ENCODE measurements around the gene FILIP1L.

Gene FILIP1L

GRCh38 chr3:100140976-100141375, 26.7 kb upstream of the FILIP1L start:
- no peak for TF ChIP-seq CTCF (IDR thresholded peaks at IDR 0.05; ENCODE audit: insufficient read depth, low read length, poor library complexity, severe bottlenecking)
- no peak for DNase-seq (ENCODE audit: extremely low read depth, insufficient read length)
- no peak overlapping the region for H3K4me3 ChIP-seq (replicated peaks; ENCODE audit: low read depth, low read length)
- H3K27me3 ChIP-seq (replicated peaks; ENCODE audit: control insufficient read depth, insufficient read depth, low read length) = no peaks in the 10 kb centered on the region
- no peaks in the 10 kb centered on the region for H3K36me3 ChIP-seq (ENCODE audit: control insufficient read depth, insufficient read depth, low read length)

- Histone ChIP-seq H3K27me3 (replicated peaks; ENCODE audit: control insufficient read depth, insufficient read depth, low read length) (no peaks in the 10 kb centered on the region), H3K4me3 (replicated peaks; ENCODE audit: low read depth, low read length) (no peak overlapping the region), H3K36me3 (ENCODE audit: control insufficient read depth, insufficient read depth, low read length) (no peaks in the 10 kb centered on the region)
- no peak for DNase-seq (ENCODE audit: extremely low read depth, insufficient read length)
- no peak for TF ChIP-seq CTCF (IDR thresholded peaks at IDR 0.05; ENCODE audit: insufficient read depth, low read length, poor library complexity, severe bottlenecking)
Observed at GRCh38 chr3:100136921-100137320, 22.6 kb upstream of the FILIP1L start.

GRCh38 chr3:100131241-100131640, 16.9 kb upstream of the FILIP1L start:
- Histone ChIP-seq H3K36me3 (ENCODE audit: control insufficient read depth, insufficient read depth, low read length) (no peaks in the 10 kb centered on the region), H3K27me3 (replicated peaks; ENCODE audit: control insufficient read depth, insufficient read depth, low read length) (no peaks in the 10 kb centered on the region), H3K4me3 (replicated peaks; ENCODE audit: low read depth, low read length) (no peak overlapping the region)
- TF ChIP-seq CTCF (IDR thresholded peaks at IDR 0.05; ENCODE audit: insufficient read depth, low read length, poor library complexity, severe bottlenecking) = no peak
- no peak for DNase-seq (ENCODE audit: extremely low read depth, insufficient read length)

- Histone ChIP-seq H3K4me3 (replicated peaks; ENCODE audit: low read depth, low read length) (no peak overlapping the region), H3K36me3 (ENCODE audit: control insufficient read depth, insufficient read depth, low read length) (no peaks in the 10 kb centered on the region), H3K27me3 (replicated peaks; ENCODE audit: control insufficient read depth, insufficient read depth, low read length) (no peaks in the 10 kb centered on the region)
- TF ChIP-seq CTCF (IDR thresholded peaks at IDR 0.05; ENCODE audit: insufficient read depth, low read length, poor library complexity, severe bottlenecking) = no peak
- no peak for DNase-seq (ENCODE audit: extremely low read depth, insufficient read length)
Observed at GRCh38 chr3:100129941-100130340, 15.6 kb upstream of the FILIP1L start.

- no peaks in the 10 kb centered on the region for H3K36me3 ChIP-seq (ENCODE audit: control insufficient read depth, insufficient read depth, low read length)
- TF ChIP-seq CTCF (IDR thresholded peaks at IDR 0.05; ENCODE audit: insufficient read depth, low read length, poor library complexity, severe bottlenecking) = no peak
- H3K27me3 ChIP-seq (replicated peaks; ENCODE audit: control insufficient read depth, insufficient read depth, low read length) = no peaks in the 10 kb centered on the region
- DNase-seq (ENCODE audit: extremely low read depth, insufficient read length) = no peak
- H3K4me3 ChIP-seq (replicated peaks; ENCODE audit: low read depth, low read length) = no peak overlapping the region
Observed at GRCh38 chr3:100128565-100128964, 14.3 kb upstream of the FILIP1L start.

- no peaks in the 10 kb centered on the region for H3K36me3 ChIP-seq (ENCODE audit: control insufficient read depth, insufficient read depth, low read length)
- no peaks in the 10 kb centered on the region for H3K27me3 ChIP-seq (replicated peaks; ENCODE audit: control insufficient read depth, insufficient read depth, low read length)
- H3K4me3 ChIP-seq (replicated peaks; ENCODE audit: low read depth, low read length) = no peak overlapping the region
- no peak for TF ChIP-seq CTCF (IDR thresholded peaks at IDR 0.05; ENCODE audit: insufficient read depth, low read length, poor library complexity, severe bottlenecking)
- DNase-seq (ENCODE audit: extremely low read depth, insufficient read length) = no peak
Observed at GRCh38 chr3:100127792-100128191, 13.5 kb upstream of the FILIP1L start.

Measured in GM06990 (cell line).